Measurements from ENCODE around the gene CYP2J2.

DNA sequence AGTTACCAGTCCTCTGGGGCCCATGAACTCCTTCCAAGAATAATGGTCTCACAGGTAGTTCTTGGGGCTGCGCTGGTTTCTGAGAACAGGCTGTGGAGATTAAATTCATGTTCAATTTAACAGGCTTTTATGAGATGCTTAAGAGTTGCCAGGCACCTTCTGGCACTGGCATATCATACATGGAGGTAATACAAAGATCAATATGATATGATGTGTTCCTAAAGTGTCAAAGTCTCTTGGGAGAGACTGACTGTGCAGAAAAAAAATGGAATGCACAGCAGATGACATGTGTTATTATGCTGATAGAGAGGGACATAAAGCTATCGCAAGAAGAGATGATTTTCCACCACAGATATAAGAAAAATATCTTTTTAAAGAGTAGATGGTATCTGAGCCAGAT, 6.8 kb downstream of the CYP2J2 start:
- TF ChIP-seq, protein P1, sequence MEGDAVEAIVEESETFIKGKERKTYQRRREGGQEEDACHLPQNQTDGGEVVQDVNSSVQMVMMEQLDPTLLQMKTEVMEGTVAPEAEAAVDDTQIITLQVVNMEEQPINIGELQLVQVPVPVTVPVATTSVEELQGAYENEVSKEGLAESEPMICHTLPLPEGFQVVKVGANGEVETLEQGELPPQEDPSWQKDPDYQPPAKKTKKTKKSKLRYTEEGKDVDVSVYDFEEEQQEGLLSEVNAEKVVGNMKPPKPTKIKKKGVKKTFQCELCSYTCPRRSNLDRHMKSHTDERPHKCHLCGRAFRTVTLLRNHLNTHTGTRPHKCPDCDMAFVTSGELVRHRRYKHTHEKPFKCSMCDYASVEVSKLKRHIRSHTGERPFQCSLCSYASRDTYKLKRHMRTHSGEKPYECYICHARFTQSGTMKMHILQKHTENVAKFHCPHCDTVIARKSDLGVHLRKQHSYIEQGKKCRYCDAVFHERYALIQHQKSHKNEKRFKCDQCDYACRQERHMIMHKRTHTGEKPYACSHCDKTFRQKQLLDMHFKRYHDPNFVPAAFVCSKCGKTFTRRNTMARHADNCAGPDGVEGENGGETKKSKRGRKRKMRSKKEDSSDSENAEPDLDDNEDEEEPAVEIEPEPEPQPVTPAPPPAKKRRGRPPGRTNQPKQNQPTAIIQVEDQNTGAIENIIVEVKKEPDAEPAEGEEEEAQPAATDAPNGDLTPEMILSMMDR (IDR thresholded peaks at IDR 0.05; ENCODE audit: poor library complexity, severe bottlenecking) = no peak
- TF ChIP-seq EZH2 (IDR thresholded peaks at IDR 0.05; ENCODE audit: borderline replicate concordance, insufficient read depth, low read length, poor library complexity, severe bottlenecking) = no peak
- TF ChIP-seq POLR2AphosphoS5 (IDR thresholded peaks at IDR 0.05) = no peak
- no peak for TF ChIP-seq EP300 (conservative IDR thresholded peaks at IDR 0.05; ENCODE audit: poor library complexity, severe bottlenecking)
- no peak for TF ChIP-seq MXI1 (conservative IDR thresholded peaks at IDR 0.05; ENCODE audit: poor library complexity, severe bottlenecking)
- no peak for TF ChIP-seq RAD21 (conservative IDR thresholded peaks at IDR 0.05)

All from neural cell (in vitro differentiated cells).